GM21529 (cell line): ENCODE results near the gene SMG6.

Experiments used
- ATAC-seq: cut with Tn5 transposase; IDR thresholded peaks from one replicate; pipeline ENCODE4 v1.9.1; 2021; ENCODE audit not compliant: unreplicated experiment

Gene SMG6

GRCh38 chr17:2034806-2035540, 268.6 kb downstream of the SMG6 start:
- no peak for ATAC-seq

- ATAC-seq: no peak
These were observed 269.4 kb downstream of the SMG6 start for GRCh38 chr17:2034157-2034556.

- no peak for ATAC-seq
These were observed 270.4 kb downstream of the SMG6 start for GRCh38 chr17:2033153-2033552.

- ATAC-seq: no peak
These were observed 272.8 kb downstream of the SMG6 start for GRCh38 chr17:2030779-2031163.

GRCh38 chr17:2029911-2030778, 273.4 kb downstream of the SMG6 start, which contains the start of gene DPH1:
TSS of gene DPH1 (plus strand) at chr17:2030153. CDS start at chr17:2030170, 17 bp downstream.
- ATAC-seq: peak; percentile 82

- ATAC-seq: no peak
These were observed 274.8 kb downstream of the SMG6 start for GRCh38 chr17:2028737-2029136.

- no peak for ATAC-seq
These were observed 275.4 kb downstream of the SMG6 start for GRCh38 chr17:2028234-2028614.

GRCh38 chr17:2027528-2028233, 275.9 kb downstream of the SMG6 start:
- ATAC-seq: no peak

- ATAC-seq: no peak
These were observed 277.8 kb downstream of the SMG6 start for GRCh38 chr17:2025622-2026309.

GRCh38 chr17:2025220-2025621, 278.4 kb downstream of the SMG6 start, which contains the start of gene RTN4RL1:
TSS of gene RTN4RL1 (minus strand) at chr17:2025334. CDS start at chr17:2024865, 469 bp downstream.
- ATAC-seq: no peak

- no peak for ATAC-seq
These were observed 278.9 kb downstream of the SMG6 start for GRCh38 chr17:2024572-2025219.

GRCh38 chr17:2023692-2024571, 279.7 kb downstream of the SMG6 start:
- ATAC-seq: no peak

GRCh38 chr17:2023256-2023655, 280.3 kb downstream of the SMG6 start:
- no peak for ATAC-seq

- no peak for ATAC-seq
These were observed 280.8 kb downstream of the SMG6 start for GRCh38 chr17:2022647-2023240.

GRCh38 chr17:2020721-2021120, 282.9 kb downstream of the SMG6 start:
- ATAC-seq: no peak

- ATAC-seq: no peak
These were observed 283.9 kb downstream of the SMG6 start for GRCh38 chr17:2019723-2020122.

GRCh38 chr17:2018716-2019510, 284.7 kb downstream of the SMG6 start:
- no peak for ATAC-seq

GRCh38 chr17:2017274-2017941, 286.2 kb downstream of the SMG6 start:
- no peak for ATAC-seq
